Neural progenitor cell (in vitro differentiated cells): ENCODE measurements around the gene TNS3. TPM values are rescaled to one million over a fixed set of nuclear protein-coding genes. Genes with fewer than 3 reads are reported as not detected.

ENCODE experiments used
- DNase-seq: peaks from one replicate; pipeline ENCODE4 v3.0.0-alpha.2; 2016; ENCODE audit warnings: low spot score
- H2AFZ ChIP-seq: fragments of 200-600 bp; sonication (generic); replicated peaks from 2 replicates; pipeline ENCODE4 v1.6.1; 2016; ENCODE audit warnings: antibody characterized with exemption
- H3F3A ChIP-seq: fragments of 200-600 bp; sonication (generic); 2 replicates; pipeline ENCODE4 v1.6.1; 2016; ENCODE audit warnings: antibody characterized with exemption, low read depth
- H3K27ac ChIP-seq: fragments of 200-600 bp; sonication (generic); 2 replicates; pipeline ENCODE4 v1.5.1; 2016; ENCODE audit warnings: mild to moderate bottlenecking
- H3K27me3 ChIP-seq: fragments of 200-600 bp; sonication (generic); 2 replicates; pipeline ENCODE4 v1.6.1; 2016; ENCODE audit warnings: mild to moderate bottlenecking, moderate library complexity
- H3K36me3 ChIP-seq: fragments of 200-600 bp; sonication (generic); 2 replicates; pipeline ENCODE4 v1.5.1; 2016
- H3K4me1 ChIP-seq: fragments of 200-600 bp; sonication (generic); 2 replicates; pipeline ENCODE4 v1.6.1; 2016; ENCODE audit warnings: mixed run types
- H3K4me2 ChIP-seq: fragments of 200-600 bp; sonication (generic); 2 replicates; pipeline ENCODE4 v1.6.1; 2016
- H3K4me3 ChIP-seq: fragments of 200-600 bp; sonication (generic); 2 replicates; pipeline ENCODE4 v1.5.1; 2016
- H3K79me2 ChIP-seq: fragments of 200-600 bp; sonication (generic); 2 replicates; pipeline ENCODE4 v1.6.1; 2016; ENCODE audit warnings: low read depth
- H3K9ac ChIP-seq: fragments of 200-600 bp; sonication (generic); 2 replicates; pipeline ENCODE4 v1.6.1; 2016
- H3K9me3 ChIP-seq: fragments of 200-600 bp; sonication (generic); 2 replicates; pipeline ENCODE4 v1.5.1; 2016; ENCODE audit warnings: low read depth
- H4K20me1 ChIP-seq: fragments of 200-600 bp; sonication (generic); 2 replicates; pipeline ENCODE4 v1.6.1; 2016; ENCODE audit warnings: low read depth
- H3K27ac Mint-ChIP-seq: 3 replicates; pipeline ENCODE4 v1.8.0; 2021; ENCODE audit warnings: mixed read lengths
- H3K27me3 Mint-ChIP-seq: 2 replicates; pipeline ENCODE4 v1.8.0; 2022; ENCODE audit warnings: low read depth, mild to moderate bottlenecking, inconsistent platforms, moderate library complexity, mixed read lengths; ENCODE audit not compliant: insufficient read depth
- H3K36me3 Mint-ChIP-seq: 3 replicates; pipeline ENCODE4 v1.8.0; 2021; ENCODE audit warnings: mixed read lengths
- H3K4me1 Mint-ChIP-seq: 3 replicates; pipeline ENCODE4 v1.8.0; 2021; ENCODE audit warnings: mixed read lengths
- H3K4me3 Mint-ChIP-seq: 3 replicates; pipeline ENCODE4 v1.8.0; 2021; ENCODE audit warnings: mild to moderate bottlenecking, moderate library complexity, mixed read lengths
- H3K9me3 Mint-ChIP-seq: 3 replicates; pipeline ENCODE4 v1.8.0; 2020; ENCODE audit warnings: mixed read lengths
- CTCF ChIP-seq: fragments of 200-600 bp; sonication (generic); IDR thresholded peaks from 2 replicates; pipeline ENCODE4 v1.5.1; 2017; ENCODE audit warnings: antibody characterized with exemption, mild to moderate bottlenecking
- EZH2 ChIP-seq: fragments of 200-600 bp; sonication (generic); IDR thresholded peaks from 2 replicates; pipeline ENCODE4 v1.6.1; 2017; ENCODE audit warnings: antibody characterized with exemption, mild to moderate bottlenecking, moderate library complexity
- EZH2phosphoT487 ChIP-seq: fragments of 200-600 bp; sonication (generic); IDR thresholded peaks from 2 replicates; pipeline ENCODE4 v1.6.1; 2017; ENCODE audit warnings: antibody characterized with exemption
- total RNA-seq: library from RNA; depleted of rRNA; stranded (reverse); fragments of >200 nt; gene quantifications from 2 replicates; pipeline ENCODE4 v1.2.3, GENCODE V29; 2015; ENCODE audit warnings: low replicate concordance

The TNS3 gene
- total RNA-seq, 1 donor from 2014 or later = 15.0 TPM

GRCh38 chr7:47432671-47433563, 149.0 kb downstream of the TNS3 start:
- Histone ChIP-seq H3K4me1 (no peaks in the 10 kb centered on the region), H3F3A (no peaks in the 10 kb centered on the region), H4K20me1 (no peaks in the 10 kb centered on the region), H3K9me3 (no peaks in the 10 kb centered on the region), H3K4me3 (no peak overlapping the region), H3K4me2 (no peak overlapping the region), H3K79me2 (no peaks in the 10 kb centered on the region), H3K27me3 (no peaks in the 10 kb centered on the region), H2AFZ (no peak overlapping the region), H3K9ac (no peak overlapping the region), H3K36me3 (no peaks in the 10 kb centered on the region), H3K27ac (no peak overlapping the region)
- no peak overlapping the region for H3K4me3 Mint-ChIP-seq
- no peak for TF ChIP-seq EZH2phosphoT487
- peaks cover 3% of the 10 kb centered on the region for H3K4me1 Mint-ChIP-seq
- H3K9me3 Mint-ChIP-seq = no peaks in the 10 kb centered on the region
- H3K27ac Mint-ChIP-seq = no peak overlapping the region
- H3K36me3 Mint-ChIP-seq = peaks cover 6% of the 10 kb centered on the region
- no peak for DNase-seq
- peaks cover 6% of the 10 kb centered on the region for H3K27me3 Mint-ChIP-seq

DNA sequence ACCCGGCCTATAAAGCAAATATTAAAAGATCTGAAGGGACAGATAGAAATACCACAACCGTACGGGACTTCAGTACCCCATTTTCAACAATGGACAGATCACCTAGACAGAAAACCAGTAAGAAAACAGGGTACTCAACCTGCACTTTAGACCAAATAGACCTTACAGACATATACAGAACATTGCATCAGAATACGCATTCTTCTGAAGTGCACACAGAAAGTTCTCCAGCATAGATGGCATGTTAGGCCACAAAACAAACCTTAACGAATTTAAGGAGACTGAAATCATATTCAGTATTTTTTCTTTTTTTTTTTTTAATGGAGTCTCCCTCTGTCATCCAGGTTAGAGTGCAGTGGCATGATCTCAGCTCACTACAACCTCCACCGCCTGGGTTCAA, 151.5 kb downstream of the TNS3 start:
- Histone ChIP-seq H3F3A (no peaks in the 10 kb centered on the region), H3K79me2 (no peaks in the 10 kb centered on the region), H3K9me3 (no peaks in the 10 kb centered on the region), H3K27ac (no peak overlapping the region), H3K27me3 (no peaks in the 10 kb centered on the region), H3K9ac (no peak overlapping the region), H2AFZ (no peak overlapping the region), H3K36me3 (no peaks in the 10 kb centered on the region), H4K20me1 (no peaks in the 10 kb centered on the region), H3K4me1 (no peaks in the 10 kb centered on the region), H3K4me3 (no peak overlapping the region), H3K4me2 (no peak overlapping the region)
- TF ChIP-seq CTCF (no peak), EZH2 (no peak), EZH2phosphoT487 (no peak)
- peaks cover 3% of the 10 kb centered on the region for H3K4me1 Mint-ChIP-seq
- H3K27me3 Mint-ChIP-seq = peaks cover 6% of the 10 kb centered on the region
- no peak overlapping the region for H3K4me3 Mint-ChIP-seq
- DNase-seq = no peak
- no peak overlapping the region for H3K27ac Mint-ChIP-seq
- no peaks in the 10 kb centered on the region for H3K9me3 Mint-ChIP-seq
- H3K36me3 Mint-ChIP-seq = peaks cover 7% of the 10 kb centered on the region

DNA sequence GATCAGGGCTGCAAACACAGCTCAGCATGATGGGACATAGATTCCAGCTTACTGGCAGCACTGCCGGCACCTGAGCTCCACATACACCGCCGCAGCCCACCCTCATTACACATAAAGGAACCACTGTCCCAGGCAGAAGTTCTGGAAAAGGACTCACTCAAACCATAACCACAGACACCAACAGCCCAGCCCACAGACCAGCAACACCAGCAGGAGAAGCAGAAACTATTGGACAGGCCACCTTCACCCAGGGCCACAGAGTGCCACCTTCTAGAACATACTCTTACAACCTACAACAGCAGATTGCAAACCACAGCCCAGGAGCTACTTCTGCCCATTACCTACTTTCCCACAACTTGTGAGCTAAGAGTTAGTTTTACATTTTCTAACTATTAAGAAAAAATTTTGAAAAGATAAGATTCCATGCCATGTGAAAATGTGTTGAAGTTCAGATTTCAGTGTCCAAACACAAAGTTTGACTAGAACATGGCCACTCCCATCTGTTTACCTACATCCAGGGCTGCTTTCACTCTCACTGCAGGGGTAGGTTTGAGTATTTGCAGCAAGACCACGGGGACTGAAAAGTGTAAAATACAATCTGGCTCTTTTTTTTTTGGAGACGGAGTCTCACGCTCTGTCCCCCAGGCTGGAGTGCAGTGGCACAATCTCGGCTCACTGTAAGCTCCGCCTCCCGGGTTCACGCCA, 153.0 kb downstream of the TNS3 start:
- Mint-ChIP-seq H3K9me3 (no peaks in the 10 kb centered on the region), H3K4me1 (peaks cover 3% of the 10 kb centered on the region), H3K27ac (no peak overlapping the region), H3K27me3 (peaks cover 8% of the 10 kb centered on the region), H3K36me3 (peaks cover 7% of the 10 kb centered on the region), H3K4me3 (no peak overlapping the region)
- no peak overlapping the region for H3K4me2 ChIP-seq
- TF ChIP-seq EZH2 (no peak), EZH2phosphoT487 (no peak), CTCF (no peak)
- no peak overlapping the region for H3K9ac ChIP-seq
- H3K27me3 ChIP-seq = no peaks in the 10 kb centered on the region
- no peaks in the 10 kb centered on the region for H3K79me2 ChIP-seq
- no peak for DNase-seq
- no peak overlapping the region for H3K4me3 ChIP-seq
- no peak overlapping the region for H2AFZ ChIP-seq
- H3K4me1 ChIP-seq = no peaks in the 10 kb centered on the region
- no peaks in the 10 kb centered on the region for H3F3A ChIP-seq
- H3K9me3 ChIP-seq = no peaks in the 10 kb centered on the region
- no peaks in the 10 kb centered on the region for H4K20me1 ChIP-seq
- no peak overlapping the region for H3K27ac ChIP-seq
- H3K36me3 ChIP-seq = no peaks in the 10 kb centered on the region
